ENCODE data around the gene GOLGA6L2. TPM values are rescaled to one million over a fixed set of nuclear protein-coding genes. Genes with fewer than 3 reads are reported as not detected.
"Not testable (repeated sequence)": the region's sequence is repeated elsewhere in the genome, so short reads cannot be mapped to it uniquely, and the experiment has no call there.

The GOLGA6L2 gene
- polyA plus RNA-seq, 1 of the 3 experiments (the other 2 are of a cell fraction) = not detected

DNA sequence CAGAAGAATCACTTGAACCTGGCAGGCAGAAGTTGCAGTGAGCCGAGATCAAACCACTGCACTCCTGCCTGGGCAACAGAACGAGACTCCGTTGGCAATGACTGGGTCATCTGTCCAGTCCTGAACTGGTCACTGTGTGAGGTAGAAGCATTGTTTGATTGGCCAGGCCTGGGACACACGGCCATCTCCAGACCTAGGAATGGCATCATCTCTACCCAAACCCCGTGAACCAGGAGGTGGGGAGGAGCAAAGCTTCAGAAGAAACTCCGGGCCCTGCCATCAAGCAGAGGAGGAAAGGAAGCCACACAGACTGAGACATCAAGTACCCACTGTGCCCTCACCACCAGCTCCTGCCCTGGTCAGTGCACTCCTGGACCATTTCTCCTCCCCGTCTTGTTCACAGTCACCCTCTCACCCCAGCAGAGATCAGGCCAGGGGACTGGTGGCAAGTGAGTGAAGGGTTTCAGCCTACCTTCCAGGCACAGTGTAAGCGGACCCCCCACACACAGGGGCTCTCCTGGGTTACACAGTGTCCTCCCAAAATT, 31.6 kb downstream of the GOLGA6L2 start:
- H3K9me3 ChIP-seq = no peaks in the 10 kb centered on the region
- no peak overlapping the region for H3K27ac ChIP-seq (ENCODE audit: low read depth in 2 of 2, low read length in 1 of 2)
- H2AFZ ChIP-seq (ENCODE audit: low read depth) = no peak overlapping the region
- H3K4me1 ChIP-seq (ENCODE audit: control insufficient read depth in 1 of 2, insufficient read depth in 2 of 2, low read depth in 1 of 2, low read length in 1 of 2) = no peaks in the 10 kb centered on the region
- H3K79me2 ChIP-seq (ENCODE audit: insufficient read depth) = no peaks in the 10 kb centered on the region
- no peak overlapping the region for H3K9ac ChIP-seq
- no peaks in the 10 kb centered on the region for H3K36me3 ChIP-seq (replicated peaks in 1 of 2; ENCODE audit: control insufficient read depth in 1 of 2, insufficient read depth in 2 of 2, low read length in 1 of 2)
- H3F3A ChIP-seq (replicated peaks; ENCODE audit: insufficient read depth) = no peaks in the 10 kb centered on the region
- no peak overlapping the region for H3K4me2 ChIP-seq
- 36% methylated on average over 7 of the region's 8 CpGs for whole genome bisulfite sequencing (ENCODE audit: low lambda C conversion rate)
- peaks cover 31% of the 10 kb centered on the region; the same call in 1 of the 2 replicates for H3K27me3 ChIP-seq (ENCODE audit: insufficient read depth)
- no peaks in the 10 kb centered on the region for H4K20me1 ChIP-seq (ENCODE audit: insufficient read depth)
- ChIA-PET POLR2A (no interaction called here), CTCF (no interaction called here)
- TF ChIP-seq RXRA (IDR thresholded peaks at IDR 0.05; ENCODE audit: borderline replicate concordance, low read depth) (no peak), GATA2 (CRISPR knock-in tag; IDR thresholded peaks at IDR 0.05) (no peak), NRF1 (IDR thresholded peaks at IDR 0.05; ENCODE audit: low read depth, low read length) (no peak), YY1 (IDR thresholded peaks at IDR 0.05; ENCODE audit: low read depth) (no peak), JUND (IDR thresholded peaks at IDR 0.05) (no peak), RAD21 (IDR thresholded peaks at IDR 0.05; ENCODE audit: low read length) (no peak), ELF1 (IDR thresholded peaks at IDR 0.05) (no peak), CHD2 (IDR thresholded peaks at IDR 0.05; ENCODE audit: low read length, partially characterized antibody) (no peak), MEF2A (IDR thresholded peaks at IDR 0.05; ENCODE audit: borderline replicate concordance, low read depth) (no peak), RCOR1 (IDR thresholded peaks at IDR 0.05; ENCODE audit: low read length) (no peak), TEAD4 (IDR thresholded peaks at IDR 0.05; ENCODE audit: borderline replicate concordance, insufficient read depth) (no peak)
- TF ChIP-seq, protein P1, sequence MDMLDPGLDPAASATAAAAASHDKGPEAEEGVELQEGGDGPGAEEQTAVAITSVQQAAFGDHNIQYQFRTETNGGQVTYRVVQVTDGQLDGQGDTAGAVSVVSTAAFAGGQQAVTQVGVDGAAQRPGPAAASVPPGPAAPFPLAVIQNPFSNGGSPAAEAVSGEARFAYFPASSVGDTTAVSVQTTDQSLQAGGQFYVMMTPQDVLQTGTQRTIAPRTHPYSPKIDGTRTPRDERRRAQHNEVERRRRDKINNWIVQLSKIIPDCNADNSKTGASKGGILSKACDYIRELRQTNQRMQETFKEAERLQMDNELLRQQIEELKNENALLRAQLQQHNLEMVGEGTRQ (IDR thresholded peaks at IDR 0.05; ENCODE audit: borderline replicate concordance, low read depth, low read length) = no peak
- TF ChIP-seq, protein P2, sequence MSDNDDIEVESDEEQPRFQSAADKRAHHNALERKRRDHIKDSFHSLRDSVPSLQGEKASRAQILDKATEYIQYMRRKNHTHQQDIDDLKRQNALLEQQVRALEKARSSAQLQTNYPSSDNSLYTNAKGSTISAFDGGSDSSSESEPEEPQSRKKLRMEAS (IDR thresholded peaks at IDR 0.05; ENCODE audit: low read depth) = no peak
- TF ChIP-seq, protein P3, sequence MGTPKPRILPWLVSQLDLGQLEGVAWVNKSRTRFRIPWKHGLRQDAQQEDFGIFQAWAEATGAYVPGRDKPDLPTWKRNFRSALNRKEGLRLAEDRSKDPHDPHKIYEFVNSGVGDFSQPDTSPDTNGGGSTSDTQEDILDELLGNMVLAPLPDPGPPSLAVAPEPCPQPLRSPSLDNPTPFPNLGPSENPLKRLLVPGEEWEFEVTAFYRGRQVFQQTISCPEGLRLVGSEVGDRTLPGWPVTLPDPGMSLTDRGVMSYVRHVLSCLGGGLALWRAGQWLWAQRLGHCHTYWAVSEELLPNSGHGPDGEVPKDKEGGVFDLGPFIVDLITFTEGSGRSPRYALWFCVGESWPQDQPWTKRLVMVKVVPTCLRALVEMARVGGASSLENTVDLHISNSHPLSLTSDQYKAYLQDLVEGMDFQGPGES (IDR thresholded peaks at IDR 0.05; ENCODE audit: low read depth, low read length) = no peak
- TF ChIP-seq, protein P4, sequence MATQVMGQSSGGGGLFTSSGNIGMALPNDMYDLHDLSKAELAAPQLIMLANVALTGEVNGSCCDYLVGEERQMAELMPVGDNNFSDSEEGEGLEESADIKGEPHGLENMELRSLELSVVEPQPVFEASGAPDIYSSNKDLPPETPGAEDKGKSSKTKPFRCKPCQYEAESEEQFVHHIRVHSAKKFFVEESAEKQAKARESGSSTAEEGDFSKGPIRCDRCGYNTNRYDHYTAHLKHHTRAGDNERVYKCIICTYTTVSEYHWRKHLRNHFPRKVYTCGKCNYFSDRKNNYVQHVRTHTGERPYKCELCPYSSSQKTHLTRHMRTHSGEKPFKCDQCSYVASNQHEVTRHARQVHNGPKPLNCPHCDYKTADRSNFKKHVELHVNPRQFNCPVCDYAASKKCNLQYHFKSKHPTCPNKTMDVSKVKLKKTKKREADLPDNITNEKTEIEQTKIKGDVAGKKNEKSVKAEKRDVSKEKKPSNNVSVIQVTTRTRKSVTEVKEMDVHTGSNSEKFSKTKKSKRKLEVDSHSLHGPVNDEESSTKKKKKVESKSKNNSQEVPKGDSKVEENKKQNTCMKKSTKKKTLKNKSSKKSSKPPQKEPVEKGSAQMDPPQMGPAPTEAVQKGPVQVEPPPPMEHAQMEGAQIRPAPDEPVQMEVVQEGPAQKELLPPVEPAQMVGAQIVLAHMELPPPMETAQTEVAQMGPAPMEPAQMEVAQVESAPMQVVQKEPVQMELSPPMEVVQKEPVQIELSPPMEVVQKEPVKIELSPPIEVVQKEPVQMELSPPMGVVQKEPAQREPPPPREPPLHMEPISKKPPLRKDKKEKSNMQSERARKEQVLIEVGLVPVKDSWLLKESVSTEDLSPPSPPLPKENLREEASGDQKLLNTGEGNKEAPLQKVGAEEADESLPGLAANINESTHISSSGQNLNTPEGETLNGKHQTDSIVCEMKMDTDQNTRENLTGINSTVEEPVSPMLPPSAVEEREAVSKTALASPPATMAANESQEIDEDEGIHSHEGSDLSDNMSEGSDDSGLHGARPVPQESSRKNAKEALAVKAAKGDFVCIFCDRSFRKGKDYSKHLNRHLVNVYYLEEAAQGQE (IDR thresholded peaks at IDR 0.05; ENCODE audit: low read depth, low read length) = no peak
- TF ChIP-seq, protein P5, sequence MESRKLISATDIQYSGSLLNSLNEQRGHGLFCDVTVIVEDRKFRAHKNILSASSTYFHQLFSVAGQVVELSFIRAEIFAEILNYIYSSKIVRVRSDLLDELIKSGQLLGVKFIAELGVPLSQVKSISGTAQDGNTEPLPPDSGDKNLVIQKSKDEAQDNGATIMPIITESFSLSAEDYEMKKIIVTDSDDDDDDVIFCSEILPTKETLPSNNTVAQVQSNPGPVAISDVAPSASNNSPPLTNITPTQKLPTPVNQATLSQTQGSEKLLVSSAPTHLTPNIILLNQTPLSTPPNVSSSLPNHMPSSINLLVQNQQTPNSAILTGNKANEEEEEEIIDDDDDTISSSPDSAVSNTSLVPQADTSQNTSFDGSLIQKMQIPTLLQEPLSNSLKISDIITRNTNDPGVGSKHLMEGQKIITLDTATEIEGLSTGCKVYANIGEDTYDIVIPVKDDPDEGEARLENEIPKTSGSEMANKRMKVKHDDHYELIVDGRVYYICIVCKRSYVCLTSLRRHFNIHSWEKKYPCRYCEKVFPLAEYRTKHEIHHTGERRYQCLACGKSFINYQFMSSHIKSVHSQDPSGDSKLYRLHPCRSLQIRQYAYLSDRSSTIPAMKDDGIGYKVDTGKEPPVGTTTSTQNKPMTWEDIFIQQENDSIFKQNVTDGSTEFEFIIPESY (IDR thresholded peaks at IDR 0.05; ENCODE audit: borderline replicate concordance, low read depth) = no peak
- DNase-seq = no peak
- no peaks in the 10 kb centered on the region for H3K9me2 ChIP-seq
- H3K4me3 ChIP-seq (ENCODE audit: low read depth in 2 of 2, low read length in 1 of 2) = no peak overlapping the region

DNA sequence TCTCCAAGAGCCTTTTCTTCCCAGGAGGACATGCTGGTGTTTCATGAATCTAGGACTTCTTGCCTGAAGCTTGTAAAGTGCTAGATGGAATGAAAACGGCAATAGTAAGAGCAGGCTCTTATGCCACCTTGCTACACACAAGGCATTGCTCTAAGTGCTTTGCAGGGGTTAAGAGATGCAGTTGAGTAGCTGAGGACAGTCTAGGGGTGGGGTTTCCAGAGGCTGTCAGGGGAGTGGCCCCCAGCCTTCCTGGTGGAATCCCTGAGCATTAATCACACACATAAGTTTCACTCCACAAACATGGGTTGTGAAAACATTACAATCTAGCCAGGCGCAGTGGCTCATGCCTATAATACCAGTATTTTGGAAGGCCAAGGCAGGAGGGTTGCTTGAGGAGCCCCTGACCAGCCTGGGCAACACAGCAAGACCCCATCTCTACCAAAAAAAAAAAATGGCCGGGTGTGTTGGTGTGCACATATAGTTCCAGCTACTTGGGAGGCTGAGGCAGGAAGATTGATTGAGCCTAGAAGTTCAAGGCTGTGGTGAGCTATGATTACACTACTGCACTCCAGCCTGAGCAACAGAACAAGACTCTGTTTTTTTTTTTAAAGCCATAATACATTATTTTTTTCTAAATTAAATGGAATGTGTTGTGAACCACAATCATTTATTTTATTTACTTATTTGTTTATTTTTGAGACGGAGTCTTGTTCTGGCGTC, 34.0 kb downstream of the GOLGA6L2 start:
- H3K9me2 ChIP-seq; H3K9me3 ChIP-seq; H4K20me1 ChIP-seq (ENCODE audit: insufficient read depth); H3K79me2 ChIP-seq (ENCODE audit: insufficient read depth); H3K36me3 ChIP-seq (replicated peaks in 1 of 2; ENCODE audit: control insufficient read depth in 1 of 2, insufficient read depth in 2 of 2, low read length in 1 of 2); H3F3A ChIP-seq (replicated peaks; ENCODE audit: insufficient read depth); H3K9ac ChIP-seq; POLR2A ChIA-PET; H2AFZ ChIP-seq (ENCODE audit: low read depth); H3K4me1 ChIP-seq (ENCODE audit: control insufficient read depth in 1 of 2, insufficient read depth in 2 of 2, low read depth in 1 of 2, low read length in 1 of 2); CTCF ChIA-PET; H3K4me2 ChIP-seq; H3K4me3 ChIP-seq (ENCODE audit: low read depth in 2 of 2, low read length in 1 of 2); DNase-seq; H3K27ac ChIP-seq (ENCODE audit: low read depth in 2 of 2, low read length in 1 of 2): not testable (repeated sequence)
- H3K27me3 ChIP-seq (ENCODE audit: insufficient read depth) = peaks cover 34% of the 10 kb centered on the region; the same call in 1 of the 2 replicates
- 6% methylated on average over 5 of the region's 5 CpGs for WGBS (ENCODE audit: low lambda C conversion rate)
